Lower leg skin (tissue), 4 donors: ENCODE measurements around the gene RNF5. TPM values are rescaled to one million over a fixed set of nuclear protein-coding genes. Genes with fewer than 3 reads are reported as not detected.

Source experiments
- DNase-seq, 2 donors: peaks; one replicate each; pipeline ENCODE4 v3.0.0-alpha.2; 2019; ENCODE audit warnings: low spot score in 2 of 2
- H3K4me3 ChIP-seq: fragments of 200-600 bp; sonication (generic); 2 replicates; pipeline ENCODE4 v1.5.1; 2017; ENCODE audit warnings: mild to moderate bottlenecking, low read depth; ENCODE audit not compliant: poor library complexity, severe bottlenecking
- POLR2A ChIP-seq, 2 donors: fragments of 450-650 bp; IDR thresholded peaks; one replicate each; pipeline ENCODE4 v1.6.1; 2016 to 2017; ENCODE audit warnings: antibody characterized with exemption in 2 of 2, mild to moderate bottlenecking in 1 of 2, moderate library complexity in 1 of 2
- WGBS, 2 donors: methylation state at CpG; one replicate each; pipeline ENCODE4 v1.1.5; 2018; 5-methylcytosine and 5-hydroxymethylcytosine counted together
- intact Hi-C: fragments of 100-400 bp; cut with DNase I; formaldehyde crosslinking; loops from one replicate; pipeline ENCODE4 v1.15.0; 2023; ENCODE audit warnings: low total_unique reads
- total RNA-seq, 4 donors: library from RNA; depleted of rRNA; stranded (reverse); fragments of >200 nt; gene quantifications; one replicate each; pipeline ENCODE4 v1.1.0, GENCODE V29; 2016
- TF ChIP-seq, protein P1 (sequence below), 3 donors: fragments of 450-650 bp; IDR thresholded peaks; one replicate each; pipeline ENCODE4 v1.5.1; 2016; ENCODE audit warnings: antibody characterized with exemption in 3 of 3, mild to moderate bottlenecking in 3 of 3, moderate library complexity in 2 of 3

Gene RNF5
- total RNA-seq, 4 donors from 2014 or later, result 52.4 to 75.3 (median 56.8) TPM

DNA sequence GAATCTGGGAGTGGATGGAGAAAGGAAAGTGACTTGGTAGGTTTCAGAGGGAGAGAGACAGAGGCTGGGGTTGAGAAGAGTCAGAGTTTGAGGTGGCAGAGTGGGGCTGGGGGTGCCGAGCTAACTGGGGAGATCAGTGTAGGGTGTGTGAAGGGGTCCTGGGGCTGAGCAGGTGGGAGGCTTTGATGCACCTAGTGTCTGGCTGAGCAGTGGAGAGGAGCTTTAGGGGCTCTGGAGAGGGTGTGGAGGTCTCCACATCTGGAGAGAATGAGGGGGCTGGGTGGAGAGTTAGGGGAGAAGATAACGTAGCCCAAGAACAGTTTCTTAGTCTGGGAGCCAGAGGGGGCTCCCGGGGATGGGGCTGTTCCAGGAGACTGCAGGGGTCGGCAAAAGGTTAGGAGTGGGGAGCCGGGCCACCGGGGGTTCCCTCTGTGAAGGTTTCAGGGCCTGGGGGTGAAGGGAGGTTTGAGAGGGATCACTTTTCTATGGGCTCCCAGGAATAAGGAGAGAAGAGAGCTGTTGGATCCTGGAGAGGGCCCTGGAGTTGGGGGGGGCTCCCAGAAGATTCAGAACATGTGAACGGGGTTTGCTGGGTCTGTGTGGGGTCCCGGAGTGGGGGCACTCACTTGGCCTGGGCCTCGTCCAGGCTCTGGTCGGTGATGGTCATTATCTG lies 11.0 kb downstream of the RNF5 start:
- intact Hi-C loops, result no loop called here
- no peak for DNase-seq
- TF ChIP-seq, protein P1, sequence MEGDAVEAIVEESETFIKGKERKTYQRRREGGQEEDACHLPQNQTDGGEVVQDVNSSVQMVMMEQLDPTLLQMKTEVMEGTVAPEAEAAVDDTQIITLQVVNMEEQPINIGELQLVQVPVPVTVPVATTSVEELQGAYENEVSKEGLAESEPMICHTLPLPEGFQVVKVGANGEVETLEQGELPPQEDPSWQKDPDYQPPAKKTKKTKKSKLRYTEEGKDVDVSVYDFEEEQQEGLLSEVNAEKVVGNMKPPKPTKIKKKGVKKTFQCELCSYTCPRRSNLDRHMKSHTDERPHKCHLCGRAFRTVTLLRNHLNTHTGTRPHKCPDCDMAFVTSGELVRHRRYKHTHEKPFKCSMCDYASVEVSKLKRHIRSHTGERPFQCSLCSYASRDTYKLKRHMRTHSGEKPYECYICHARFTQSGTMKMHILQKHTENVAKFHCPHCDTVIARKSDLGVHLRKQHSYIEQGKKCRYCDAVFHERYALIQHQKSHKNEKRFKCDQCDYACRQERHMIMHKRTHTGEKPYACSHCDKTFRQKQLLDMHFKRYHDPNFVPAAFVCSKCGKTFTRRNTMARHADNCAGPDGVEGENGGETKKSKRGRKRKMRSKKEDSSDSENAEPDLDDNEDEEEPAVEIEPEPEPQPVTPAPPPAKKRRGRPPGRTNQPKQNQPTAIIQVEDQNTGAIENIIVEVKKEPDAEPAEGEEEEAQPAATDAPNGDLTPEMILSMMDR (IDR thresholded peaks at IDR 0.05), result no peak
- no peak for TF ChIP-seq POLR2A (IDR thresholded peaks at IDR 0.05)
- H3K4me3 ChIP-seq, result peak overlapping the region; percentile 53
- WGBS, 2 donors, result 3 to 4% methylated on average over 10 of the region's 10 CpGs

DNA sequence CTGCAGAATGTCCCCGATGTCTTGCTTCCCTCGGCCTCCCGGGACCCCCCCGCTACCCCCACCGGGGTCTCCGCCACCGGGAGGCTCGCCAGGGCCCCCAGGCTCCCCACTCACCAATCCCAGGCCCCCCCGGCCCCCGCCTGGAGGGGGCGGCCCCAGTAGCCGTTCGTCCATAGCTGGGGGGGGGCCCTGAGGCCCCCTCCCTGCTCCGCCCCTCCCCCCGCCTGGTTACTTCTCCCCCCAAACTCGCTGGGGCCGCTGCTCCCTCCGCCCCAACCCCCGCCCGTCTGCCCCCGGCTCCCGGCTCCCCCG lies 11.5 kb downstream of the RNF5 start:
- intact Hi-C loops, result loop anchor here (10.0 kb wide), 1 partner anchor 65 kb away; the partner anchor contains the start of gene ATF6B
- no peak for DNase-seq
- peak overlapping the region; percentile 53 for H3K4me3 ChIP-seq
- TF ChIP-seq, protein P1 (IDR thresholded peaks at IDR 0.05), result no peak
- TF ChIP-seq POLR2A (IDR thresholded peaks at IDR 0.05), result no peak
- WGBS, 2 donors, result 0 to 12% methylated on average over 4 to 5 of the region's 23 CpGs

DNA sequence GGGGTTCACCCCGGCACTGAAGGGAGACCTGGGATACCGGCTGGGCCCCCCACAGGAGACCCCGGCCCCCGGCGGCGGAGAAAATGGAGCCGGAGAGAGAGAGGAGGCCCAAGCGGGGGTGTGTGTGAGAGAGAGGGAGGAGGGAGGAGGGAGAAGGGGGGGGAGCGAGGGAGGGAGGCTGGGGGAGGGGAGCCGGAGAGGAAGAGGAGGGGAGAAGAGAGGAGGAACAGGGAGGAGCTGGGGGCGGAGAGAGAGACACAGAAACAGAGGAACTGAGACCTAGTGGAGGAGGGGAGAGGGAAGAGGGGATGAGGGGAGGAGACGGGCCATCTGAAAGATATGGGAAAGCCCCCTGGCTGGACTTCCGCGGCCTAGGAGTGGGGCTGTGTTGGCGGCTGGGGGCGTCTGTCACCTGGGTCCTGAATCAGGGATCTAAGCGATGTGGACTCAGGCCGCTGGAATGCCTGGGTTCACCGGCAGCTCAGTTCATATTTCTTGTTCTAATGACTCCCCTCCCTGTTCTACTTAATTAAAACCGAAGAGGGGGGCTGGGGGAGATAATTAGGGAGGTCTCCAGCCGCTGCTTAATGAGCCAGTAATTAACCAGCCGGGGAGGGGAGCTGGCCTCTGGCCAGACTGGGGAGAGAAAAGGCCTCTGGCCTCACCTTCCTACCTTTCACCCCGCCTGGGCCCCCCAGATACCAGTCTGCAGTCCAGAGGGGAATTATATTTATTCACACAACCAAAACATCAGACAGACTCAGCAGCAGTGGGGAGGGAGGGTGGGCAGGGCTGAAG lies 12.0 kb downstream of the RNF5 start, which contains the start of gene PBX2:
TSS of gene PBX2 (minus strand) at position 149 of the 798 bp plus-strand sequence. CDS start 287 bp downstream, outside the sequence.
- peak; percentile 94 to 98 for DNase-seq
- intact Hi-C loops, result loop anchor here (10.0 kb wide), 1 partner anchor 65 kb away; the partner anchor contains the start of gene ATF6B
- 1 to 5% methylated on average over 17 to 22 of the region's 23 CpGs for WGBS, 2 donors
- TF ChIP-seq POLR2A (IDR thresholded peaks at IDR 0.05), result peak in 1 of 2 donors; percentile 69
- TF ChIP-seq, protein P1 (IDR thresholded peaks at IDR 0.05), result no peak
- peak within 1 kb of the TSS; percentile 53 for H3K4me3 ChIP-seq

DNA sequence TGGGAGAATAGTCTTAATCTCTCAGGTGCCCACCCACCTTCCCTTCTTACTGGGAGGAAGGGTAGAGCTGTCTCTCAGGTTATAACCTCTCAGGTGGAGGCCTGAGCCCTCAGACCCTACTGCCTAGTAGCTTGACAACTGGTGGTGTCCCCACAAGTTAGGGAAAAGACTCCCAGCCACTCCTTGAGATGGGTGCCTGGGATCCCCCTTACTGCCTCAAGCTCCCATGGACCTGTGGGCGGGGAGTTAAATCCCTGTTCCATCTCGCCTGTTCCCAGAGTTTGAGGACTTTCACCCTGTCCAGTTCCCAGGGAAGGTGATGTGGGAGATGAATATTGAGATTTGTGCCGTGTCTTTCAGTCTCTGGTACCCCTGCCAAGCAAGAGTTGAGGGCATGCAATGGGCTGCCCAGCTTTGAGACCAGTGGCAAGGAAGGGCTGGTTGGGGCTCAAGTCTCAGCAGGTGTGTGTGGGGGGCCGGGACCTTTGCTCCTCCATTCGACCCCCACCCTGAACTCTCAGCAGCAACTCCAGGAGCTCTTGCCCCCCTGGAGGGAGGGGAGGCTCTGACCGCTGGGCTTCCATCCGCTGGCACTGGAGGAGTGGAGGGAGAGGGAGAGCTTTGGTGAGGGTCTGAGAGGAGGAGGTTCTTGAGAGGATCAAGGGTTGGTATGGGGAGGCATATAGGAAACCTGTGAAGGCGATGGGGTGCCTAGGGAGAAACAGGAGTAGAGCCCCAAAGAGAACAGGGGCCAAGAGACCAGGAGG lies 12.9 kb downstream of the RNF5 start:
- intact Hi-C loops, result loop anchor here (10.0 kb wide), 1 partner anchor 66 kb away; the partner anchor contains the start of gene ATF6B
- DNase-seq, result no peak
- no peak overlapping the region for H3K4me3 ChIP-seq
- WGBS, 2 donors, result 70 to 81% methylated on average over 8 of the region's 8 CpGs
- TF ChIP-seq POLR2A (IDR thresholded peaks at IDR 0.05), result no peak
- TF ChIP-seq, protein P1 (IDR thresholded peaks at IDR 0.05), result no peak

DNA sequence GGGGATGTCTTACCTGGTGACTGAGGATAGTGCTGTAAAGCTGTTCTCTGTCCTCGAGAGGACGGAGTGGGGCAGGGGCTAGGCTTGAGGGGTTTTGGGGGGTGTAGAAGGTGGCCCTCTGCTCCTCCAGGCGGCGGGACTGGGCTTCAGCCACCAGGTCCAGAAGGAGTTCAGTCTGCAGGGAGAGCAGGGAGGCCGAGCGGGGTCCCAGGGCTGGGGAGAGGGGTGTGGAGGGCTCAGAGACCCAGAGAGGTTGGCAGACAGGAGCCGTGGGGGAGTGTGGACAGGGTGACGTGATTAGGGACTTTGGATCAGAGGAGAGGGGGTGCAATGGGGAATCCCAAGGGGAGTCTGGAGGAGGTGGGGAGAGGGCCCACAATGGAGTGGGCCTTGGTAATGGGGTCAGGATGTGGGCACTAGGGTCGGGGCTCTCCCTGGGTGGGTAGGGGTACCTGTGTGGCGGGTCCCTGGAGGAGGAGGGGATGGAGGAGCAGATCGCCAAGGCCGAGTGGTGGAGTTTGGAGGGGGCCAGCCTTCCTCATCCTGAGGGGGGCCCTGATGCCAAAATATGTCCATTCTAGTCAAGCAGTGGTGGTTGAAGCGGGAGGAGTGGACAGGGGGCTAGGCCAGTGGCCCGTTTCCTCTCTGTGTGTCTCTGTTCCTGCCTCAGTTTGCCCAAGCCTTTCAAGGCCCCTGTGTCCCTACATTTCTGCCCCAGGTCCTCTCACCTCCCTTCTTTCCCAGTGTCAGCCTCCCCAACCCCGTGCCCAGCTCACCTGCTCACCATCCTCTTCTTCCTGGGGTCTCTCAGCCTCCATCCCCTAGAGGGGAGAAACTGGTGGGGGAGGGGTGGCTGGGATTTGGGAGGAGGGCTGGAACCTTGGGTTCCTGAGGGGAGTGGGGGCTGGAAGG lies 13.7 kb downstream of the RNF5 start:
- 68 to 71% methylated on average over 15 of the region's 15 CpGs for WGBS, 2 donors
- no peak overlapping the region for H3K4me3 ChIP-seq
- no peak for TF ChIP-seq POLR2A (IDR thresholded peaks at IDR 0.05)
- TF ChIP-seq, protein P1 (IDR thresholded peaks at IDR 0.05), result no peak
- DNase-seq, result no peak
- intact Hi-C loops, result loop anchor here (10.0 kb wide), 1 partner anchor 67 kb away; the partner anchor contains the start of gene ATF6B
